Transverse colon (tissue), 4 donors: ENCODE data around the gene KCNF1. TPM values are rescaled to one million over a fixed set of nuclear protein-coding genes. Genes with fewer than 3 reads are reported as not detected.

ENCODE experiments used
- DNase-seq: peaks from one replicate; pipeline ENCODE4 v3.0.0-alpha.2; 2019
- H3K27ac ChIP-seq, 4 donors: fragments of 200-600 bp; sonication (generic); 2 replicates each; pipeline ENCODE4 v1.5.1; 2016 to 2018; ENCODE audit warnings: inconsistent platforms in 4 of 4
- H3K27me3 ChIP-seq: fragments of 200-600 bp; sonication (generic); 2 replicates; pipeline ENCODE4 v1.5.1; 2017; ENCODE audit warnings: inconsistent platforms
- H3K36me3 ChIP-seq, 4 donors: fragments of 200-600 bp; sonication (generic); 2 replicates each; pipeline ENCODE4 v1.5.1; 2017 to 2019; ENCODE audit warnings: inconsistent platforms in 4 of 4
- H3K4me1 ChIP-seq, 4 donors: fragments of 200-600 bp; sonication (generic); 2 replicates each; pipeline ENCODE4 v1.5.1; 2017 to 2020; ENCODE audit warnings: inconsistent platforms in 4 of 4
- H3K4me3 ChIP-seq, 4 donors: fragments of 200-600 bp; sonication (generic); 1 replicate in 1 of 4; 2 replicates in 3 of 4; pipeline versions ENCODE4 v1.5.1 to v1.6.1; 2017 to 2019; ENCODE audit warnings: inconsistent platforms in 4 of 4
- H3K9me3 ChIP-seq, 2 donors: fragments of 200-600 bp; sonication (generic); 2 replicates each; pipeline ENCODE4 v1.5.1; 2017 to 2019; ENCODE audit warnings: inconsistent platforms in 2 of 2
- EP300 ChIP-seq: sonication (generic); formaldehyde crosslinking; IDR thresholded peaks from one replicate; pipeline ENCODE4 v1.6.1; 2017; ENCODE audit warnings: antibody characterized with exemption, low read depth
- POLR2A ChIP-seq: fragments of 450-650 bp; IDR thresholded peaks from one replicate; pipeline ENCODE4 v1.6.1; 2016; ENCODE audit warnings: antibody characterized with exemption, mild to moderate bottlenecking, moderate library complexity
- POLR2AphosphoS5 ChIP-seq, 3 donors: sonication (generic); formaldehyde crosslinking; IDR thresholded peaks; one replicate each; pipeline ENCODE4 v1.6.1; 2016; ENCODE audit warnings: antibody characterized with exemption in 3 of 3
- WGBS, 2 donors: methylation state at CpG; one replicate each; pipeline ENCODE4 v1.1.5; 2018; ENCODE audit warnings: low coverage in 1 of 2; 5-methylcytosine and 5-hydroxymethylcytosine counted together
- in situ Hi-C, 4 donors: fragments of 200-750 bp; cut with MboI; loops; one replicate each; pipeline versions ENCODE4 v1.15.0 to v1.15.1; 2017; ENCODE audit warnings: low sequenced_read_pairs in 3 of 4, low pct_ligation_motif_present in 1 of 4, low pct_unique_long_range_greater_than_20kb in 1 of 4
- intact Hi-C: fragments of 100-400 bp; cut with DNase I; formaldehyde crosslinking; loops from one replicate; pipeline ENCODE4 v1.15.1; 2023; ENCODE audit warnings: low total_unique reads
- total RNA-seq, 4 donors: library from RNA; depleted of rRNA; stranded (reverse); fragments of >200 nt; gene quantifications; one replicate each; pipeline ENCODE4 v1.1.0, GENCODE V29; 2016
- TF ChIP-seq, protein P1 (sequence below), 5 experiments: fragments of 200-600 bp in 3 of 5; fragments of 450-650 bp in 2 of 5; sonication (generic) in 3 of 5; IDR thresholded peaks; 1 replicate in 2 of 5; 2 replicates in 3 of 5; pipeline ENCODE4 v1.5.1; 2016 to 2017; ENCODE audit warnings: antibody characterized with exemption in 5 of 5, inconsistent platforms in 3 of 5, mild to moderate bottlenecking in 2 of 5, moderate library complexity in 1 of 5

The KCNF1 gene
- total RNA-seq, 4 donors from 2014 or later: 0.27 TPM; not detected in 3

- Histone ChIP-seq H3K36me3 (no peaks in the 10 kb centered on the region), H3K4me1 (no peaks in the 10 kb centered on the region), H3K9me3 (no peaks in the 10 kb centered on the region), H3K27me3 (peaks cover 4% of the 10 kb centered on the region), H3K4me3 (no peak overlapping the region), H3K27ac (no peak overlapping the region)
- 81% methylated on average over 7 of the region's 7 CpGs; no CpG with 5 or more reads in 1 of the 2 donors for WGBS, 2 donors
- in situ Hi-C loops (no loop called here), intact Hi-C loops (no loop called here)
- TF ChIP-seq EP300 (no peak), POLR2A (no peak), POLR2AphosphoS5 (IDR thresholded peaks at IDR 0.05) (no peak)
- TF ChIP-seq, protein P1, sequence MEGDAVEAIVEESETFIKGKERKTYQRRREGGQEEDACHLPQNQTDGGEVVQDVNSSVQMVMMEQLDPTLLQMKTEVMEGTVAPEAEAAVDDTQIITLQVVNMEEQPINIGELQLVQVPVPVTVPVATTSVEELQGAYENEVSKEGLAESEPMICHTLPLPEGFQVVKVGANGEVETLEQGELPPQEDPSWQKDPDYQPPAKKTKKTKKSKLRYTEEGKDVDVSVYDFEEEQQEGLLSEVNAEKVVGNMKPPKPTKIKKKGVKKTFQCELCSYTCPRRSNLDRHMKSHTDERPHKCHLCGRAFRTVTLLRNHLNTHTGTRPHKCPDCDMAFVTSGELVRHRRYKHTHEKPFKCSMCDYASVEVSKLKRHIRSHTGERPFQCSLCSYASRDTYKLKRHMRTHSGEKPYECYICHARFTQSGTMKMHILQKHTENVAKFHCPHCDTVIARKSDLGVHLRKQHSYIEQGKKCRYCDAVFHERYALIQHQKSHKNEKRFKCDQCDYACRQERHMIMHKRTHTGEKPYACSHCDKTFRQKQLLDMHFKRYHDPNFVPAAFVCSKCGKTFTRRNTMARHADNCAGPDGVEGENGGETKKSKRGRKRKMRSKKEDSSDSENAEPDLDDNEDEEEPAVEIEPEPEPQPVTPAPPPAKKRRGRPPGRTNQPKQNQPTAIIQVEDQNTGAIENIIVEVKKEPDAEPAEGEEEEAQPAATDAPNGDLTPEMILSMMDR (IDR thresholded peaks at IDR 0.05): no peak
- DNase-seq: no peak
Observed at GRCh38 chr2:10923008-10923375, 11.3 kb downstream of the KCNF1 start.

- in situ Hi-C loops (no loop called here), intact Hi-C loops (no loop called here)
- TF ChIP-seq EP300 (no peak), POLR2AphosphoS5 (IDR thresholded peaks at IDR 0.05) (no peak), POLR2A (no peak)
- TF ChIP-seq, protein P1 (IDR thresholded peaks at IDR 0.05): no peak
Observed at GRCh38 chr2:10923965-10924364, 12.2 kb downstream of the KCNF1 start.

GRCh38 chr2:10924441-10924840 lies 12.7 kb downstream of the KCNF1 start:
- Histone ChIP-seq H3K27me3 (no peaks in the 10 kb centered on the region), H3K4me1 (no peaks in the 10 kb centered on the region), H3K9me3 (no peaks in the 10 kb centered on the region), H3K4me3 (no peak overlapping the region), H3K27ac (no peak overlapping the region), H3K36me3 (no peaks in the 10 kb centered on the region)
- in situ Hi-C loops: no loop called here
- no peak for DNase-seq
- 100% methylated on average over 5 of the region's 5 CpGs; no CpG with 5 or more reads in 1 of the 2 donors for WGBS, 2 donors
- TF ChIP-seq, protein P1 (IDR thresholded peaks at IDR 0.05): no peak
- no peak for TF ChIP-seq POLR2AphosphoS5 (IDR thresholded peaks at IDR 0.05)
- no peak for TF ChIP-seq POLR2A
- no peak for TF ChIP-seq EP300
- intact Hi-C loops: no loop called here

More at GRCh38 chr2:10923965-10924364, 12.2 kb downstream of the KCNF1 start:
- Histone ChIP-seq H3K4me3 (no peak overlapping the region), H3K27ac (no peak overlapping the region), H3K4me1 (no peaks in the 10 kb centered on the region), H3K36me3 (no peaks in the 10 kb centered on the region), H3K27me3 (no peaks in the 10 kb centered on the region), H3K9me3 (no peaks in the 10 kb centered on the region)
- DNase-seq: no peak
- 67 to 90% methylated on average over 1 to 6 of the region's 6 CpGs for WGBS, 2 donors

DNA sequence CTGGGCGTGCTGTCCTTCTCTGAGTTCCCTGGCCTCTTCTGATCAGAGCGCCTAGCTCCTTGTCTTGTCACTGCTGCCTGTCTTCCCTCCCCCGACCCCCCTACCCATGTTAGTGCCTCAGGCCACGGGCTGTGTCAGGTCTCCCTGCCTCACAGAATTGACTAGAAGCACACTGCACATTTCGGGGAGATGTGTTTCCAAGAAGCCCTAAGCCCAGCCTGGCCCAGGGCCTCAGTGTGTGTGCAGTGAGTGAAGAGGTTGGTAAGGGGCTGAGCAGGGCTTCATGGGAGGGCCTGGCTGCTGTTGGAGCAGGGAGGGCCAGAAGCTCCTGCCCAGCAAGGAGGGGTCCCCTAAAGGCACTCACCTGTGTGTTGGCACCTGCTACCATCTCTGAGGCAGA lies 13.1 kb downstream of the KCNF1 start:
- 78% methylated on average over 5 of the region's 5 CpGs; no CpG with 5 or more reads in 1 of the 2 donors for WGBS, 2 donors
- DNase-seq: no peak
- intact Hi-C loops (no loop called here), in situ Hi-C loops (no loop called here)
- Histone ChIP-seq H3K36me3 (no peaks in the 10 kb centered on the region), H3K27me3 (no peaks in the 10 kb centered on the region), H3K27ac (no peak overlapping the region), H3K9me3 (no peaks in the 10 kb centered on the region), H3K4me1 (no peaks in the 10 kb centered on the region), H3K4me3 (no peak overlapping the region)
- TF ChIP-seq POLR2AphosphoS5 (IDR thresholded peaks at IDR 0.05): no peak
- TF ChIP-seq, protein P1 (IDR thresholded peaks at IDR 0.05): no peak
- TF ChIP-seq EP300: no peak
- TF ChIP-seq POLR2A: no peak
